Hypothalamus (tissue), 51 donors: ENCODE measurements around the gene HMGCR.

Source experiments
- DNase-seq, 51 donors: peaks; one replicate each; lab custom pipeline; 2025; lab: John Stamatoyannopoulos, UW

HMGCR gene

DNA sequence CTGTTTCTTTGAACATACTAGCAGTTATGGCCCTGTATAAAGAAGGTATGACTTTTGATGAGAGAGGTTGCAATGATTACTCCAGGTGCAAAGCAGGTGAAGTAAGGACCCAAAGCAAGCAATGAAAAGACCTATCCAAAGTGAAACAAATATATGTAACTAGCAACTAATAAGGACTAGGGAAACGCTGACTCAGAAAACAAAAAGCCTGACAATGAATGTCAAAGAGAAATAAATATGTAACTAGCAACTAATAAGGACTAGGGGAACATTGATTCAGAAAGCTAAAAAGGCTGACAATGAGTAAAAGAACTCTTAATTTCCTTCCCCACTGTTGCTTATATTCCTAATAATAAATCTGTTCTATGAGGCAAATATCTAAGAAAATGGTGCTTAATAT, 43.1 kb downstream of the HMGCR start:
- DNase-seq = no peak

DNA sequence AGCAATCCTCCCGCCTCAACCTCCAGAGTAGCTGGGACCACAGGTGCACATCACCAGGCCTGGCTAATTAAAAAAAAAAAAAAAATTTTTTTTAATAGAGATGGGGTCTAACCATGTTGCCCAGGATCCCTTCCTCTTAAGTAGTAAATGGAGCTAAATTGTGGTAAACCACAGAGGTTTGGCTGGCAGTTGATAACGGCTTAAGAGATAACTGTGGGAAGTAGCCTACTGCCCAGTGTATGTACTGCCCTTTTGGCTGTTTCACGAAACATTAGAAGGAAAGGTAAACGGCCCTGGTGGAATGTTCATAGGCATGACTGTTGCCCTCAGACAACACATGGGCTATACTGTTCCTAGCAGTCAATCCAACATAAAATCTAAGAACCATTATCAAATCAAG, 44.4 kb downstream of the HMGCR start:
- DNase-seq = no peak

GRCh38 chr5:75384218-75384617, 47.2 kb downstream of the HMGCR start:
- no peak for DNase-seq

DNA sequence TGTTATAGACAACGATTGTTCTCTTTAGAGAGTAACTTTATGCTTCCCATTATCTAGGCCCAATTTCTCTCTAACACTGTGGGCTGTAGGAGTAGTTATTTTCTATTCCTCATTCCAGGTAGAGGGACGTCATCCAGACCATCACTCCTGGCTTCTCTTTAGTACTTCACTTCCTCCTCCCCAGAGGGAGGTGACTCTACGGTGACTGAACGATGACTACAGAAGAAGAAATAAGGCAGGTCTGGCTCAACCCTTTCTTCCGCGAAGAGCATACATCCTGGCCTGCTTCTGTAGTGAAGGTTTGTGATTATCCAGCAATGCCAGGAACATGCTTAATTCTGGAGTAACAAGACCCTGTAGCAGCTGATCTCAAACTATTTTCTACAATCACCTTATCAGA, 50.8 kb downstream of the HMGCR start:
- no peak for DNase-seq

DNA sequence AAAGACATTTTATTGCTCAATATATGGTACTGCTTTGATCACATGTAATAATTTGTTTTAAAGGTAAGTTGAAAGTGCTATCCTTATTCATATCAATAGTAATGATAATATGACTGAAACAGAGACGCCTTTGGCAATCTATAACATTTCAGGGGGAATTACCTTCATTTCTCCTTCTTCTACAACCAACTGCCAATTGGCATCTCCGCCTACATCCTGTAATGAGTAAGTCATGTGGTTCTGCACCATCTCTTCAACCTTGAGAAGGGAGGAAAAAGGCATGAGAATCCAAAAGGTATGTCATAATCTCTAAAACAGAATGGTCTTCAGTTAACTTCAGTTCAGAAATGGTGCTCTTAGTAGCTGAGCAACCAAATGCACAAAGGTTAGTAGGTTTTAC, 52.4 kb downstream of the HMGCR start:
- no peak for DNase-seq

DNA sequence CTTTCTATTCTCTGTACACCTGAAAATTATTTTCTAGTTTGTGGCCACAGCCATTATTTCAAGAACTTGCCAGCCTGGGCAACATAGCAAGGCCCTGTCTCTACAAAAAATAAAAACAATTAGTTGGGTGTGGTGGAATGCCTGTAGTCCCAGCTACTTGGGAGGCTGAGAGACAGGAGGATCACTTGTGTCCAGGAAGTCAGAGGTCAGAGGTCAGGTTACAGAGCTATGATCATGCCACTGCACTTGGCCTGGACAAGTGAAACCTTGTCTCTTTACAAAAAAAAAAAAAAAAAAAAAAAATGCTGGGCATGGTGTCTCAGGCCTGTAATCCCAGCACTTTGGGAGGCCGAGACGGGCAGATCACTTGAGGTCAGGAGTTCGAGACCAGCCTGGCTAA, 58.3 kb downstream of the HMGCR start:
- no peak for DNase-seq

DNA sequence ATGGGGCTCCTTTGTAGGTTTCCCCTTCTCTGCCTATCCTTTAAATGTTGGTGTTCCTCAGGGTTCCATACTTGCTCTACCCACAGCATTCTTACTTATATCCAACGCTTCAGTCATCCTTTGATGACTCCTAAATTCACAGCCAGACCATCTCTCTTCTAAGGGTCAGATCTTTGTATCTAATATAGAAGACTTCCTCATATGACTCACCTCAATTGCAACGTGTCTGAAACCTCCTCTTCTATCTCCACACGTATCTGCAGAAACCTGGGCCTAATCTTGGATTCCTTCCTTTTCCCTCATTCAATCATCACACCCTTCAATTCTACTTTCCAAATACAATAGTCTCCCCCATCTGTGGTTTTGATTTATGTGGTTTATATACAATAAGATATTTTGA, 68.3 kb downstream of the HMGCR start:
- DNase-seq = no peak
